HG02588 (cell line): ENCODE measurements around the gene MAP1B.
"Not testable (repeated sequence)": the region's sequence is repeated elsewhere in the genome, so short reads cannot be mapped to it uniquely, and the experiment has no call there.

Experiments used
- ATAC-seq: cut with Tn5 transposase; IDR thresholded peaks from one replicate; pipeline ENCODE4 v1.9.1; 2021; ENCODE audit warnings: mild to moderate bottlenecking, moderate library complexity; ENCODE audit not compliant: unreplicated experiment

MAP1B gene

GRCh38 chr5:72159501-72159911 lies 52.2 kb downstream of the MAP1B start:
- ATAC-seq: no peak

DNA sequence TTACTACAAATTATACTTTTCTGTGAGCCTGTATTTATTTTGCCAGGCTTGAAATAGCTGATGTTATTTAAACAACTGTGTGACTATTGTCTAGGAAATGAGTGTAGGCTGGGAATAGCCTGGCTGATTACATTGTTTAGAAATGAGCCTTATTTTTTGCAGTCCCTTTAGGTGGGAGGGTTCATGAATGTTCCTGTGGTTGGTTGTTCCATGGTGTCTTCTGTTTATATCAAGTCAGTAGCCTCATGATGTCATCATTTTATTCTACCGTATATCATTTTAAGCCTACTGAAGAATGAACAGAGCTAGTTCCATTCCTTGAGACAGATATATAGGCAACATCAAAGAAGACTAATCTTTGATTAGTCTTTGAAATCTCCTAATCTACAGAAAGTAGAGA lies 53.1 kb downstream of the MAP1B start:
- ATAC-seq: no peak

- no peak for ATAC-seq
These were observed 53.7 kb downstream of the MAP1B start for GRCh38 chr5:72160959-72161358.

GRCh38 chr5:72161951-72162350 lies 54.7 kb downstream of the MAP1B start:
- ATAC-seq: no peak

DNA sequence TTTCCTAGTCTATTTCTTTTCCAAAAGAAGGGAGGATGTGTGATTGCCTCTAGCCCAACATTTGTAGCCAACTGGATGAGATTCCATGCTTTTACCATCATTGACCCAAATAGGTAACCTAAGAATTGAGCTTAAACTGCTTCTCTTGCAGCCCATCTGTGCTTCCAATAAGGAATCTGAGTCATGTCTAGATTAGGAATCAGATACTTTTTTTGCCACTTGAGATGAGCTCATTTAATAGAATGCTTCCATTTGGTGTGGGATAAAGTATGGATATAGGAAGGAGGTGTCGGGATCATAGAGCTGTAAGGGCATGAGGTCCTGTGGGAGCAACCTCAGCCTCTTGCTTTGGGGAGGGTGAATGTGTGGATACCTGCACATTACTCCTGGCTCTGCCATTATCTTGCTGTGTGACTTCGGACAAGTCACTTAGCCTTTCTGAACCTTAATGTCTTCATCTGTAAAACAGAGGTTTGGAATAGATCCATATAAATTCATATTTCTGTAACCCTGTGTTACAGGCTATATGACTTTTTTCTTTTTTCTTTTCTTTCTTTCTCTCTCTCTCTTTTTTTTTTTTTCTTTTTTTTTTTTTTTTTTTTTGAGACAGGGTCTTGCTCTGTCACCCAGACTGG lies 56.2 kb downstream of the MAP1B start:
- no peak for ATAC-seq

- ATAC-seq: no peak
These were observed 59.0 kb downstream of the MAP1B start for GRCh38 chr5:72166070-72166979.

- ATAC-seq: no peak
These were observed 60.0 kb downstream of the MAP1B start for GRCh38 chr5:72167257-72167656.

DNA sequence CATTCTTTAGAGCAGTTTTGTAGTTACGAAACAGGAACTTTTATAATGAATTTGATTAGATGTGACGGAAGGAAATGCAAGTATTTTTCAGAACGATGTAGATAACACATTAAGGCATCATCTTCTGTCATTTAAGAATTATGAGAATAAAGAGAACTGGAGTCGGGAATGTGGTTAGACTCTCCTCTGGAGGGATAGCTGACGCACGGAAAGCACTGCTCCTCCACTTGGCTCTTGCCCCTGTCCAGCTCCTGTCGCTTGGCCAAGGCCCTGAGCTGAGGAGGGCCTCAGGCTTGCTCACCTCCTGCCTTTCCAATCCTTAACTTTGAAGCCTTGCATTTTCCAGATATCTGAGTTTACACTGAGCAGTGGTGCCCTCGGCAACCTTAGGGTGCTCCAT lies 60.5 kb downstream of the MAP1B start:
- no peak for ATAC-seq

DNA sequence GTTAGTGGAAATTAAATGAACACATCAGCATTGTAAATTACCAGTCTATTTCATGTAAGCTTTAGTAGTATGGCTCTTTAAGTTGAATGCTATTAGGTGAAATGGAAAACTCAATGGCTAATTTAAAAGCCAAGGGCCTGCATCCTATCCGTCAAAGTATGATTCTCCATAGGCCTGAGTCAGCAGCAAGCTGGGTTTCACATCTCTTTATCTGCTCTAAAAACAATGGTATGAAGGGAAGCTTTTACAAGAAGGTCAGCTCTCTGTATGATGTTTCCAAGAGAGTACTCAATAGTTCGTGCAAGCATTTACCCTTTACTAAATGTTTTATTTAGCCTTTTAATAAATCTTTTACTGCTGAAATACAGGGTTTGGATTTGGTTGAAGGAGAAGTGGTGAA lies 62.8 kb downstream of the MAP1B start:
- no peak for ATAC-seq

DNA sequence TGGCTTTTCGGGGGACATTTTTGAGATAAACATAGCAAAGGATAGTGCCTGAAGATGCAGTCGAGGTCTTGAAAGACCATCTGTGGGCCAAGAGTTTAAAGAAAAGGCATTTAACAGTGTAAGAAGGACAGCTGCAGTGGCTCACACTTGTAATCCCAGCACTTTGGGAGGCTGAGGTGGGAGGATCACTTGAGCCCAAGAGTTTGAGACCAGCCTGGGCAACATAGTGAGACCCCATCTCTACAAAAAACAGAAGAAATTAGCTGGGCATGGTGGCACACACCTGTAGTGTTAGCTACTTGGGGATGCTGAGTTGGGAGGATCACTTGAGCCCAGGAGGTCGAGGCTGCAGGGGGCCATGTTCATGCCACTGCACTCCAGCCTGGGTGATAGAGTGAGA lies 63.9 kb downstream of the MAP1B start:
- not testable (repeated sequence) for ATAC-seq

- ATAC-seq: no peak
These were observed 64.4 kb downstream of the MAP1B start for GRCh38 chr5:72171667-72172066.

DNA sequence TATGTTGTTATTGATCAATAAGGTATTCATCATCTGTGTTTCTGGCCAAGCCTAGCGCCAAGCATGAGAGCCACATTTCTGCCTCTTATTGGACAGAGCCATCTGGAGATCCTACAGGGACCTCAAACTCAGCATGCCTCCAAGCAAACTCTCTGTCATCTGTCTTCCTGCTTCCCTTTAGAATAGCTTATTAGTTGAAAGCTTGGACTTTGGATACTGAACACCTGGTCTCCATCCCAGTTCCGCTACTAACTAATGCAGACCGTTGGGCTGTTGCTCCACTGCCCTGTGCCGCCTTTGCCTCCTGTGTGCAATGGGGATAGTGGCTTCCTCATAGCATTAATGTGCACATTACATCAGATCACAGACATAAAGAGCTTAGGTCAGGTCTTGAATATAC lies 65.5 kb downstream of the MAP1B start:
- ATAC-seq: no peak

- ATAC-seq: no peak
These were observed 70.3 kb downstream of the MAP1B start for GRCh38 chr5:72177538-72177937.

DNA sequence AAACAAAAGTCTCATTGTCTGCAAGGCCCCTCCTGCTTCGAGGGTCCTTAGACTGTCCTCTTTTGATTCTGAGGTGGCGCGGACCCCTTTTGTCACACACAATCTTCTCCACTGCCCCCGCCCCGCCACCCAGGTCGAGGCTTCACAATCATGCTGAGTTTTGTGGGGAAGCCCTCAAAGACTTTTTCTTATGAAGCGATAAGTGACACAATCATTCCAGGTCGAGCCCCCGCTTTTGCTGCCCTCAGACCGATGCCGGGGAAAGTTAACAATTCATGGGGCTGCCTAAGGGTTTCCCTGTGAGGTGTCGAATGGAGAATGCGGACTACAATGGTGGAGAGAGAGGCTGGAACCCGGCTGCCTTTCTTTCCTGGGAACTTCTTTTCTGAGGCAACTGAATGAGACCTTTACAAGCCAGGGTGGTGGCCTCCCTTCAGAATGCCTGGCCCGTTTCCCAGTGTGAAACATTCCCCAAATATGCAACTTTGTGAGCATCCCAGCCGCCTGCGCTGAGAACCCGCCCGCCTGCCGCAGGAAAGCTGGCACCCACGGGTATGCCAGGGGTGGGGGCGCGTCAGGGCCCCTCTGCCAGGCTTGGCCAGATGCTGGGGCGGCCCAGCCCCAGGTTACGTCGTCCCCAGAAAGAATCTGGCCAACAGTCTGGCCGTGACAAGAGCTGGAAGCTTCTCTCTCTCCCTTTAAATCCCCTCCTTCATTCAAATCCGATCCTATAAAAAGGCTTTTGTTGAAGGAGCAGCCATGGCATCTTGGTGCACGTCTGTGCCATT lies 71.9 kb downstream of the MAP1B start:
- ATAC-seq: no peak

GRCh38 chr5:72179816-72180440 lies 72.7 kb downstream of the MAP1B start:
- ATAC-seq: no peak

DNA sequence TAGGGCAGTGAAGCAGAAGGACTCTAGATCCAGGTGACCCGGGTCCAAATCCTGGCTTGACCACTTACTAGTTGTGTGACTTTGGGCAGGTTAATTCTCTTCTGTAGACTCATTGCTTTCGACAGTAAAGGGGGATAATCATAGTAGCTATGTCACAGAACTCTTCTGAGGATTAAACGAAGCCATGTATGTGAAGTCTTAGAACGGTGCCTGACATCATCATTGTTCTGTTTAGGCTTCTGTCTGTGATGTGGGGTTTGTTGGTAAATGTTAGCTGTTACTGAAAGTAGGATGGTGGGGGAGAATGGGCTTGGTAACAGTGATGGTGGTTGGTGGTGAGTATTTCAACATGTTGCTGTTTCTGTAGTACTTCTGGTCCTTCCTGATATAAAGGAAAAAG lies 73.7 kb downstream of the MAP1B start:
- ATAC-seq: no peak

GRCh38 chr5:72182686-72183085 lies 75.4 kb downstream of the MAP1B start:
- no peak for ATAC-seq

DNA sequence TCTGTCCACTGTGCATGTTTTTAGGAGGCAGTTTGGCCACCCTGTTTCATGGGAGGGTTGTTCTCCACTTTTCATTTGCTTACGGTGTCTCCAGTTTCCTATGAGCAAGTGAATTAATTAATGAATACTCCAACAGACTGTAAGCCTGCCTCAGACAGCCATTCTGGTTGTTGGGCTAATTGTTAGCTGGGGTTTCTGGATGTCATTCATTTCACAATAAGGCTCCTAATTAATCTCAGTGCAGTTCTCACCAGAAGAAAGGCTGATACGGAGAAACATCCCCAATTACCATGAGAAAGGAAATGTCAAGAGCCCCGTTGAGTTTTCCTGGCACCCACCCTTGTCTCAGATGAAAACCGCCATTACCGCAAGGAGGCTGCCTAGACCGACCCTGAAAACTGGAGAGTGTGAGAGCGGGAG lies 75.8 kb downstream of the MAP1B start:
- ATAC-seq: no peak

GRCh38 chr5:72184408-72184807 lies 77.1 kb downstream of the MAP1B start:
- ATAC-seq: no peak

DNA sequence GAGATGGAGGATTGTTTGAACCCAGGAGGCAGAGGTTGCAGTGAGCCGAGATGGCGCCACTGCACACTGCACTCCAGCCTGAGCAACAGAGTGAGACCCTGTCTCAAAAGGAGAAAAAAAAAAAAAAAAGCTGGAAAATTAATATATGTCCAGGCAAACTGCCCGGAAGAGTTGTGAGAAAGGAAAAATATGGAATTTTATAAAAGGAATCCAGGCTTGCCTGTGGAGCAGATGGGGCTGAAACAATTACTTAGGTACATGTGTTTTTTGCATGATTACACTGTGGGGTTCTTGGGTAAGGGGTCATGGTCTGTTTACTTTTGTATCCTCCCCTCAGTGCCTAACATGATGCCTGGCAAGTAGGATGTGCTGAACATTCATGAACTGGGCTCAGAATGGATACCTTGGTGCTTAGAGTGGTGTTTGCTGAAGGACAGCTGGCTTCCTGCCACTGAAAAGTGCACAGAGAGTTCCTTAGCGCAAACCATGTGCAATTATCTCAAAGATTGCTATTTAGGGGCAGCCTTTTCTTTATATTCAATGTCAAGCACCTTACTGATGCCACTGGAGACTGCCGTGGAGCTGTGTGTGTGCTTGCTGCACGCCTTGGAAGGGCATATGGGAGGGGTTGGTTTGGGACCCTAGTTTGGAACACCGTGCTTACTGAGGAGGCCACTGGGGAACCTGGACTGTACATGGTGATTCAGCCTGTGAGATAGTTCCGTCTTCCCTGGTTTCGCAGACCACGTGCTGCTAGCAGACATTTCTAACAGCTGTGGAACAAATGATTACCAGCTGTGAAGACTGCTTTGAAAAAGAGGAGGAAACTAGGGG lies 78.4 kb downstream of the MAP1B start:
- no peak for ATAC-seq
